HG03558 (cell line): ENCODE results near the gene ALDH9A1.
"Not testable (repeated sequence)": the region's sequence is repeated elsewhere in the genome, so short reads cannot be mapped to it uniquely, and the experiment has no call there.

ENCODE experiments used
- ATAC-seq: cut with Tn5 transposase; IDR thresholded peaks from one replicate; pipeline ENCODE4 v1.9.1; 2021; ENCODE audit warnings: moderate number of reproducible peaks; ENCODE audit not compliant: unreplicated experiment; ENCODE audit errors: extremely low read depth

ALDH9A1 gene

GRCh38 chr1:165697881-165698760 is at the start of gene ALDH9A1:
Gene ALDH9A1 (minus strand): TSS chr1:165698562. CDS start chr1:165698558, 4 bp downstream.
- ATAC-seq, result peak; percentile 83

GRCh38 chr1:165747632-165748447 is 49.5 kb upstream of the ALDH9A1 start:
- ATAC-seq, result no peak

- ATAC-seq, result not testable (repeated sequence)
These were observed 46.6 kb upstream of the ALDH9A1 start for GRCh38 chr1:165744913-165745312.

DNA sequence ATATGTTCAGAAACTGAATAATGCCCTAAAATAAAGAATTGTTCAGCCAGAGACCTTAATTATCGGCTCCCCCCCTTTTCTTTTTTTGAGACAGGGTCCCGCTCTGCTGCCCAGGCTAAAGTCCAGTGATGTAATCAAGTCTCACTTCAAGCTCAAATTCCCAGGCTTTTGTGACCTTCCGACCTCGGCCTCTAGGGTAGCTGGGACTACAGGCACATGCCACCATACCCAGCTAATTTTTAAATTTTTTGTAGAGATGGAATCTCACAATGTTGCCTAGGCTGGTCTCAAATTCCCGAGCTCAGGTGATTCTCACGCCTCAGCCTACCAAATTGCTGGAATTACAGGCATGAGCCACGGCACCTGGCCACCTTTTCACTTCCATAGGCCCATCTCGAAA is 43.8 kb upstream of the ALDH9A1 start:
- ATAC-seq, result no peak

- ATAC-seq, result peak; percentile 89
These were observed 40.4 kb upstream of the ALDH9A1 start for GRCh38 chr1:165738794-165739193.

DNA sequence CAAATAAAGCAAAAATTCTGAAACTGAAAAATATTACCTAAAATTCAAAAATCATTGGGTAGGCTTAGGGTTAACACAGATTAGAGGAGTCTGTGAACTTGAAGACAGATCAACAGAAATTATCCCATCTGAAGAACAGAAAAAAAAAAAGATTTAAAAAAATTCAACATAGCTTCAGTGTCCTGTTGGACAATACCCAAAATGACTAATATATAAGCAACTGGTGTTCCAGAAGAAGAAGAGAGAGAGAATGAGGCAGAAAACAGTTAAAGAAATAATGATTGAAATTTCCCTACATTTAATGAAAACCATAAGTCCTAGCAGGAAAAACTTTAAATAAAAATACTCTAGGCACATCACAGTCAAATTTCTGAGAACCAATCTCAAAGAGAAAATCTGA is 38.8 kb upstream of the ALDH9A1 start:
- ATAC-seq, result no peak

- no peak for ATAC-seq
These were observed 36.5 kb upstream of the ALDH9A1 start for GRCh38 chr1:165734906-165735305.

DNA sequence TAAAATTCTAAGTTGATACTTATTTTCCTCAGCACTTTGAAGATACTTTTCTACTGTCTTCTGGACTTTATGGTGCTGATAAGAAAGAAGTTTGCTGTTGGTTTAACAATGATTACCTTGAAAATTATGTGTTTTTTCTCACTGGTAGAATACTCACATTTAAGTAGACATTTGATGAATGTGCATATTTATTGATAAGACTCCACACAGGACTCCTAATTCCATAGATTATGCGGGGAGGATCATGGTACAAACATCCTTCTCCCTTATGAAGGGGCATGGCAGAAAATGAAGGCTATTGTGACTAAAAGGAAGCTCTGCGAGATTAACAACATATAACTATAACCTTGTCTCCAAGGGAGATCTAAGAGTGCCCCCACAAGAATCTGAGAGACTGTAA is 28.5 kb upstream of the ALDH9A1 start:
- no peak for ATAC-seq

- ATAC-seq, result no peak
These were observed 27.8 kb upstream of the ALDH9A1 start for GRCh38 chr1:165726169-165726568.

DNA sequence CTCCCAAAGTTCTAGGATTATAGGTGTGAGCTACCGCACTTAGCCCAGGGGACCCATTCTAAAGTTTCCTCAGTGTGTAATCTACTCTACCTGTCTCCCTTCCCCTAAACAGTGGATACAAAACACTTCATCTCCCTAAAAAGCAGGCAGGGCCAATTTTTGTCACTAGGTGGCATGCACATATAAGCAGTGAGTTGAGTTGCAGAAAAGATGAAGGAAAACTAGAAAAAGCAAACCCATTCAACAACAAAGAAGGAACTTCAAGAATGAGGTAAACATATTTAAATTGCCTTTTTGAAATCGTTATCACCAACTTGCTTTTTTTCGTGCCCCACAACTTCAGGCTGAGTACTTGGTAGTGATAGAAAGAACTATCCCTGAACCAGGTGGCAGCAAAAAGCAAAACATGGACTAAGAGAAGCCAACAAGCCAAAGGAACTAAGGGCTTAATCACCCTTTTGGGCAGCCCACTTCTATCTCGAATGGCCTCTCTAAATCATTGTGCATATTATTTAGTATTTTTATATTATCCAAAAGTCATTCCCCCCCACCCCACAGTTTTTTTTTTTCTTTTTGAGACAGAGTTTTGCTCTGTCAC is 19.7 kb upstream of the ALDH9A1 start:
- no peak for ATAC-seq

DNA sequence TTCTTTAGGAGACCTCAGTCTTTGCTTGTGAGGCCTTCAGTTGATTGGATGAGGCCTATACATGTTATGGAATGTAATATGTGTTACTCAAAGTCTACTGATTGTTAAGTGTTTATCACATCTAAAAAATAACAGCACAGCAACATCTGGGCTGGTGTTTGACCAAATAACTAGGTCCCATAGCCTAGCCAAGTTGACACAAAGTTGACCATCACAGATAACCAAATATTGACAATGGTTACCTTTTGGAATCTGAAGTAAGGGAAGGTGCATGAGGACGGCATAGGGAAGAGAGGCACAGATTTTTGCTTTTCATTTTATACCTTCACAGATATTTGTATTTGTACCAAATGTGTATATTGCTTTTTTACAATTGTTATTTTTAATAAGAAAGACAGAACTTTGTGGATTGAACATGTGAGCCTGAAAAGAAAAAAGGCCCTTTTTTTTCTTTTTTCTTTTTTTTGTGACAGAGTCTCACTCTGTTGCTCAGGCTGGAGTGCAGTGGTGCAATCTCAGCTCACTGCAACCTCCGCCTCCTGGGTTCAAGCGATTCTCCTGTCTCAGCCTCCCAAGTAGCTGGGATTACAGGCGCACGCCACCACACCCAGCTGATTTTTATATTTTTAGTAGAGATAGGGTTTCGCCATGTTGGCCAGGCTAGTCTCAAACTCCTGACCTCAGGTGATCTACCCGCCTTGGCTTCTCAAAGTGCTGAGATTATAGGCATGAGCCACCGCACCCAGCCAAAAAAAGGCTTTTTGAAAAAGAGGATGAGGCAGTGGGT is 18.1 kb upstream of the ALDH9A1 start:
- ATAC-seq, result not testable (repeated sequence)

- no peak for ATAC-seq
These were observed 14.4 kb upstream of the ALDH9A1 start for GRCh38 chr1:165712764-165713163.

DNA sequence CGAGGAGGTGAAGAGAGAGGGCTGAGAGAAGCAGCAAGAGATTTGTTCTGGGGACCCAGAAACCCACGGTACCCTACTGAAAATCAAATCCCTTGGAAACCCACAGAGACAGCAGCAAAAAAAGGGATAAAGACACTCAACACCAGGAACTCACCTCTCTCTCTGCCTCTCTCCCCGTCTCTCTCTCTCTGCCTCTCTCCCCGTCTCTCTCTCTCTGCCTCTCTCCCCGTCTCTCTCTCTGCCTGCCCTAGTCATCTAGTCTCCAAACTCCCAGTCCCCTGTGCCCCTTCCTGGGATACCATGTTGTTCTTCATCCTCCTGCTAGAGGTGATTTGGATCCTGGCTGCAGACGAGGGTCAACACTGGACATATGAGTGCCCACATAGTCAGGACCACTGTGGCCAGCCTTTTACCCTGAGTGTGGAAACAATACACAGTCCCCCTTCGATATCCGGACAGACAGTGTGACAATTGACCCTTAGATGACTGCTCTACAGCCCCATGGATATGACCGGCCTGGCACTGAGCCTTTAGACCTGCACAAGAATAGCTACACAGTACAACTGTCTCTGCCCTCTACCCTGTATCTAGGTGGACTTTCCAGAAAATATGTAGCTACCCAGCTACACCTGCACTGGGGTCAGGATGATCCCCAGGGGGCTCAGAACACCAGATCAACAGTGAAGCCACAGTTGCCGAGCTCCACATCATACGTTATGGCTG is 9.8 kb upstream of the ALDH9A1 start:
- no peak for ATAC-seq

DNA sequence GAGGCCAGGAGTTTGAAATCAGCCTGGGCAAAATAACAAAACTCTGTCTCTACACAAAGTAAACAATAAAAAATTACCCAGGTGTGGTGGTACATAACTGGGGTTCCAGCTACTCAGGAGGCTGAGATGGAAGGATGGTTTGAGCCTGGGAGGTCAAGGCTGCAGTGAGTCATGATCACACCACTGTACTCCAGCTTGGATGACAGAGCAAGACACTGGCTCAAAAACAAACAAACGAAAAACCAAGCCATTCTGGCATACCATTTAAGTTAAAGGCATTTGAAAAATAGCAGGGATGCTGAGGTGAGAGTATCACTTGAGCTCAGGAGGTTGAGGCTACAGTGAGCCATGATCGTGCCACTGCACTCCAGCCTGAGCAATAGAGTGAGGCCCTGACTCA is 5.3 kb upstream of the ALDH9A1 start:
- no peak for ATAC-seq

GRCh38 chr1:165701922-165702321 is 3.6 kb upstream of the ALDH9A1 start:
- not testable (repeated sequence) for ATAC-seq

GRCh38 chr1:165699577-165699976 is 1.2 kb upstream of the ALDH9A1 start:
- ATAC-seq, result no peak

GRCh38 chr1:165698761-165699052 is 345 bp upstream of the ALDH9A1 start:
- ATAC-seq, result no peak

GRCh38 chr1:165697491-165697880 is 876 bp downstream of the ALDH9A1 start:
- no peak for ATAC-seq

DNA sequence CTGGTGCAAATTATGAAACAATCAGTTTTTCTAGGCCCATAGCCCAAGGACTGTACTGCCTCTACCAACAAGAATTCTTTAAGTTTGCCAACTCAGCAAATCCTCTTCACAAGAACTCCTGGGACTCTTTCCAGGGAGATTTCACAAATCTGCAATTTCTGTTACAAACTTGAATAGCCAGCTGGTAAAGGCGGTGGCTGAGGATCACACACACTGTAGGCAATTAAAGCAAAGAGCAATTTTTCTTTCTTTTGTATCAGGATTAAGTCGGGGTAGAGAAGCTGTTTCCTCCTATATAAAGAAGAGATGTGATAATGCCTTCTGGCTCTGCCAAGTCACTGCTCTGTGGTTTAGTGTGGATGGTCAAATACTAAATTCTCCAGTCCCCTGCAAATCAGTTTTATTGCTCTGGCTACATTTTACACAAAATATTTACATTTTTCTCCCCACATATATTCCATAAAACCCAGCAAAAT is 1.7 kb downstream of the ALDH9A1 start:
- ATAC-seq, result no peak

GRCh38 chr1:165695031-165695430 is 3.3 kb downstream of the ALDH9A1 start:
- ATAC-seq, result no peak
